GM12878 (cell line): ENCODE results near the gene TSHZ2. TPM values are rescaled to one million over a fixed set of nuclear protein-coding genes. Genes with fewer than 3 reads are reported as not detected.

Experiments
- ATAC-seq: fragments of 200-7000 bp; cut with Tn5 transposase; 3 replicates; pipeline ENCODE4 v1.9.1; 2020; ENCODE audit warnings: mild to moderate bottlenecking, moderate library complexity
- BruUV-seq: library from RNA; stranded (reverse); fragments of 400-500 nt; replicated peaks from 2 replicates; lab custom pipeline; 2021; lab: Mats Ljungman, UMichigan
- CTCF ChIA-PET: fragments of 300-600 bp; sonication (Branson Sonifier 250); formaldehyde crosslinking; extraction: SDS; loops from one replicate; lab custom pipeline; 2021; ENCODE audit warnings: inconsistent platforms; lab: Yijun Ruan, JAX
- POLR2A ChIA-PET: fragments of 350-600 bp; formaldehyde crosslinking; extraction: SDS; loops from one replicate; lab custom pipeline; 2021; ENCODE audit warnings: inconsistent platforms; lab: Charles Lee
- RAD21 ChIA-PET: fragments of 300-600 bp; sonication (Branson Sonifier 250); formaldehyde crosslinking; loops from one replicate; lab custom pipeline; 2023; ENCODE audit warnings: antibody characterized with exemption; ENCODE audit not compliant: unreplicated experiment; lab: Charles Lee
- SMC1A ChIA-PET: fragments of 300-600 bp; sonication (Branson Sonifier 250); formaldehyde crosslinking; loops from one replicate; lab custom pipeline; 2023; ENCODE audit not compliant: unreplicated experiment, uncharacterized antibody; lab: Charles Lee
- DNase-seq: peaks from one replicate; pipeline ENCODE4 v3.0.0-alpha.2; 2011; ENCODE audit warnings: low read depth, low spot score
- FAIRE-seq: peaks from 3 replicates; lab custom pipeline; 2011; peaks lifted over from hg19 to GRCh38; lab: Jason Lieb, UNC
- H2AFZ ChIP-seq: 2 replicates; pipeline ENCODE4 v1.6.0; 2011; ENCODE audit warnings: low read depth, low read length, control low read depth; ENCODE audit not compliant: control insufficient read depth
- H3K27ac ChIP-seq: 2 replicates; pipeline ENCODE4 v1.5.1; 2011; ENCODE audit warnings: control low read depth; ENCODE audit not compliant: control insufficient read depth, insufficient read depth
- H3K27me3 ChIP-seq, 2 experiments: replicated peaks in 1 of 2; 2 replicates each; pipeline versions ENCODE4 v1.6.0 to v1.6.1; 2011; ENCODE audit warnings: low read length in 1 of 2; ENCODE audit not compliant: control insufficient read depth in 2 of 2, insufficient read depth in 2 of 2
- H3K36me3 ChIP-seq, 2 experiments: 2 replicates each; pipeline ENCODE4 v1.5.1; 2011; ENCODE audit warnings: low read length in 1 of 2; ENCODE audit not compliant: control insufficient read depth in 2 of 2, insufficient read depth in 2 of 2
- H3K4me1 ChIP-seq: 2 replicates; pipeline ENCODE4 v1.6.1; 2011; ENCODE audit warnings: mild to moderate bottlenecking, low read length, moderate library complexity, mixed read lengths; ENCODE audit not compliant: control insufficient read depth, insufficient read depth
- H3K4me2 ChIP-seq: 2 replicates; pipeline ENCODE4 v1.6.0; 2011; ENCODE audit warnings: control low read depth; ENCODE audit not compliant: control insufficient read depth, insufficient read depth
- H3K4me3 ChIP-seq: fragments of 200-600 bp; sonication (generic); 2 replicates; pipeline ENCODE4 v1.5.1; 2016
- H3K79me2 ChIP-seq: 2 replicates; pipeline ENCODE4 v1.6.0; 2011; ENCODE audit warnings: low read length; ENCODE audit not compliant: control insufficient read depth, insufficient read depth
- H3K9ac ChIP-seq: 2 replicates; pipeline ENCODE4 v1.8.0; 2011; ENCODE audit warnings: low read length, control low read depth, mixed read lengths; ENCODE audit not compliant: control insufficient read depth, insufficient read depth
- H3K9me3 ChIP-seq: replicated peaks from 3 replicates; pipeline ENCODE4 v1.5.1; 2011; ENCODE audit warnings: mild to moderate bottlenecking, low read length; ENCODE audit not compliant: control insufficient read depth, insufficient read depth
- H4K20me1 ChIP-seq: 2 replicates; pipeline ENCODE4 v1.6.0; 2011; ENCODE audit not compliant: control insufficient read depth, insufficient read depth
- CHD1 ChIP-seq: IDR thresholded peaks from 2 replicates; pipeline ENCODE4 v1.6.1; 2012; ENCODE audit warnings: low read depth, low read length, improper control_type of control experiment
- NFXL1 ChIP-seq: fragments of 450-650 bp; IDR thresholded peaks from 2 replicates; pipeline ENCODE4 v1.6.1; 2017; ENCODE audit warnings: antibody characterized with exemption, mild to moderate bottlenecking, borderline replicate concordance
- NR2C2 ChIP-seq: IDR thresholded peaks from 2 replicates; pipeline ENCODE4 v1.6.1; 2011; ENCODE audit warnings: borderline replicate concordance, low read depth; ENCODE audit not compliant: control insufficient read depth, insufficient read length
- RAD21 ChIP-seq: IDR thresholded peaks from 2 replicates; pipeline ENCODE4 v1.6.1; 2011; ENCODE audit warnings: mild to moderate bottlenecking, low read depth, low read length, moderate library complexity; ENCODE audit not compliant: insufficient read depth
- SUZ12 ChIP-seq: fragments of 200-600 bp; sonication (generic); IDR thresholded peaks from one replicate; pipeline ENCODE4 v1.6.1; 2018; ENCODE audit warnings: antibody characterized with exemption, mild to moderate bottlenecking; ENCODE audit not compliant: unreplicated experiment
- WGBS: methylation state at CpG from one replicate; pipeline ENCODE4 v1.1.6; 2016; ENCODE audit warnings: low lambda C conversion rate; ENCODE audit not compliant: insufficient replicate concordance, insufficient coverage; ENCODE audit errors: missing lambda C conversion rate; 5-methylcytosine and 5-hydroxymethylcytosine counted together
- in situ Hi-C: fragments of 300-500 bp; cut with MboI; formaldehyde crosslinking; loops from 9 replicates; pipeline ENCODE4 v1.14.3; 2018; ENCODE audit warnings: mixed read lengths
- intact Hi-C: fragments of 100-400 bp; cut with micrococcal nuclease; formaldehyde crosslinking; loops from one replicate; pipeline ENCODE4 v1.14.2; 2022; ENCODE audit not compliant: unreplicated experiment
- polyA plus RNA-seq, 11 experiments: library from polyadenylated mRNA; depleted of rRNA in 4 of 11; unstranded in 6 of 11; stranded (reverse) in 5 of 11; fragments of >200 nt; fragmentation: Nextera tagmentation in 4 of 11; fragmentation: Illumina TruSeq in 1 of 11; extraction: Ambion mirVana in 4 of 11; extraction: Trizol in 1 of 11; gene quantifications; 1 replicate in 1 of 11; 2 replicates in 10 of 11; pipeline versions ENCODE4 v1.2.1 to v1.2.3, GENCODE V29; 2011 to 2016; ENCODE audit warnings: inconsistent platforms in 2 of 11, missing spikeins in 2 of 11, low read depth in 1 of 11
- total RNA-seq, 4 experiments: library from RNA; depleted of rRNA in 3 of 4; stranded (reverse); fragments of >200 nt in 3 of 4; fragmentation: Illumina TruSeq in 1 of 4; extraction: Trizol in 1 of 4; gene quantifications; 2 replicates each; pipeline versions ENCODE4 v1.2.1 to v1.2.3, GENCODE V29; 2013 to 2021
- TF ChIP-seq, protein P1 (sequence below): IDR thresholded peaks from 2 replicates; pipeline ENCODE4 v1.6.1; 2012; ENCODE audit warnings: mild to moderate bottlenecking, low read depth, low read length
- TF ChIP-seq, protein P2 (sequence below): IDR thresholded peaks from 2 replicates; pipeline ENCODE4 v1.6.1; 2012; ENCODE audit warnings: low read depth, low read length, improper control_type of control experiment
- TF ChIP-seq, protein P3 (sequence below): fragments of 150-350 bp; IDR thresholded peaks from 2 replicates; pipeline ENCODE4 v1.6.1; 2014; ENCODE audit warnings: mild to moderate bottlenecking, low read depth, low read length

TSHZ2 gene
- total and polyA plus RNA-seq, 10 of the 15 experiments (the other 5 are each of a cell fraction or from before 2014, with no cell fraction given), result 0.01 to 0.86 (median 0.13) TPM; not detected in 2

DNA sequence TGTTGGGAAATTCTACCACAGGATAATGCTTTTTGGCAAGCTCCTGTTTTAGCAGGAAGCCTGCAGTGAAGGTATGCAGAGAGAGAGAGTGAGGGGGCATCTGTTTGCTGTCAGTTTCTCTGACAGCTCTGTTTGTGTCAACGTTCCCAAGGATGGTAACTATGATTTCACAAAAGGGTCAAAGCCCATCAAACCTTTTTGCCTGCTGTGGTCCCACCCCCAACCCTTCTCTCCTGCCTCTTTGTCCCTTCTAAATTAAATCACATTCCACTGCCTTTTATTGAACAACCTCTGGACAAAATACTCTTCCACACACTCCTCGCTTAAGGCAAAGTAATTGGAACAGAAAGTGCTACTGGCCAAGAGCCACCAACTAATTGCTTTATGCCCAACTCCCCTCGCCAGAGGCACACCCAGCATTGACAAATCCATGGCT is 128.3 kb downstream of the TSHZ2 start (continued):
- TF ChIP-seq, protein P1, sequence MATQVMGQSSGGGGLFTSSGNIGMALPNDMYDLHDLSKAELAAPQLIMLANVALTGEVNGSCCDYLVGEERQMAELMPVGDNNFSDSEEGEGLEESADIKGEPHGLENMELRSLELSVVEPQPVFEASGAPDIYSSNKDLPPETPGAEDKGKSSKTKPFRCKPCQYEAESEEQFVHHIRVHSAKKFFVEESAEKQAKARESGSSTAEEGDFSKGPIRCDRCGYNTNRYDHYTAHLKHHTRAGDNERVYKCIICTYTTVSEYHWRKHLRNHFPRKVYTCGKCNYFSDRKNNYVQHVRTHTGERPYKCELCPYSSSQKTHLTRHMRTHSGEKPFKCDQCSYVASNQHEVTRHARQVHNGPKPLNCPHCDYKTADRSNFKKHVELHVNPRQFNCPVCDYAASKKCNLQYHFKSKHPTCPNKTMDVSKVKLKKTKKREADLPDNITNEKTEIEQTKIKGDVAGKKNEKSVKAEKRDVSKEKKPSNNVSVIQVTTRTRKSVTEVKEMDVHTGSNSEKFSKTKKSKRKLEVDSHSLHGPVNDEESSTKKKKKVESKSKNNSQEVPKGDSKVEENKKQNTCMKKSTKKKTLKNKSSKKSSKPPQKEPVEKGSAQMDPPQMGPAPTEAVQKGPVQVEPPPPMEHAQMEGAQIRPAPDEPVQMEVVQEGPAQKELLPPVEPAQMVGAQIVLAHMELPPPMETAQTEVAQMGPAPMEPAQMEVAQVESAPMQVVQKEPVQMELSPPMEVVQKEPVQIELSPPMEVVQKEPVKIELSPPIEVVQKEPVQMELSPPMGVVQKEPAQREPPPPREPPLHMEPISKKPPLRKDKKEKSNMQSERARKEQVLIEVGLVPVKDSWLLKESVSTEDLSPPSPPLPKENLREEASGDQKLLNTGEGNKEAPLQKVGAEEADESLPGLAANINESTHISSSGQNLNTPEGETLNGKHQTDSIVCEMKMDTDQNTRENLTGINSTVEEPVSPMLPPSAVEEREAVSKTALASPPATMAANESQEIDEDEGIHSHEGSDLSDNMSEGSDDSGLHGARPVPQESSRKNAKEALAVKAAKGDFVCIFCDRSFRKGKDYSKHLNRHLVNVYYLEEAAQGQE, result no peak
- TF ChIP-seq NFXL1, result no peak
- no peak for TF ChIP-seq SUZ12
- TF ChIP-seq CHD1, result no peak
- TF ChIP-seq, protein P2, sequence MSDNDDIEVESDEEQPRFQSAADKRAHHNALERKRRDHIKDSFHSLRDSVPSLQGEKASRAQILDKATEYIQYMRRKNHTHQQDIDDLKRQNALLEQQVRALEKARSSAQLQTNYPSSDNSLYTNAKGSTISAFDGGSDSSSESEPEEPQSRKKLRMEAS, result no peak

DNA sequence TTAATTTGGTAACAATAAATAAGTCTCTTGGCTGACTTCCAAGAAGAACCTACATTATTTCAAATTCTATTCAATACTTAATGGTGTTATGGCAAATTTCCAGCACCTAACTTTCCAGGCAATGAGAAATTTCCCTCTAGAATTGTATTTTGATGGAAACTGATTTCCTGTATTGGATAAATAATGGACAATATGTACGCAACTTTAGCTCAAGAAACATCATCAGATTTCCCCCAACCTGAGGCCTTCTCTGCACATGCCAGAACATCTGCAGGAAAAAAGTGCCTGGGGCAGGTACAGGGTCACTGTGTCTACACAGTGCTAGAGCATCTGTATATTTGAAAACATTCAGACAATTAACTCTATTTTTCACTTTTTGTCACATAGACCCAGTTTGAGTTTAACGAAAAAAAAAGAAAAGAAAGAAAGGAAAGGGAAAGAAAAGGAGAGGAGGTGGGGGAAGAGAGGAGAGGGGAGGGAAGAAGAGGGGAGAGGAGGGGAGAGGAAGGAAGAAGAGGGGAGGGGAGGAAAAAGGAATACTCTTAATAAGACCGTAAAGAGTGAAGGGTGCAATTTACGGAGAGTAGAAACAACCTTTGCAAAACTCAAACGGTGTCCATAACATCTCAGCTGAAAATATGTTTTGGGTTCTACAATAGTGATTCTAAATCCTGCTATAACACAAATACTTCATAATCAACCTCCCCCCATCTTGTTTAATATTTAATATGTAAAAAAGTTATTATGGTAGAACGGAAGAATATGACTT is 130.0 kb downstream of the TSHZ2 start:
- Histone ChIP-seq H4K20me1 (no peaks in the 10 kb centered on the region), H3K79me2 (no peaks in the 10 kb centered on the region), H3K27me3 (no peaks in the 10 kb centered on the region), H3K27ac (no peak overlapping the region), H3K4me2 (no peak overlapping the region), H3K4me3 (no peak overlapping the region), H2AFZ (no peak overlapping the region), H3K36me3 (no peaks in the 10 kb centered on the region), H3K9me3 (no peaks in the 10 kb centered on the region), H3K9ac (no peak overlapping the region), H3K4me1 (no peaks in the 10 kb centered on the region)
- no TSS peak for BruUV-seq
- in situ Hi-C loops, result no loop called here
- DNase-seq, result no peak
- ChIA-PET POLR2A (interaction anchor here (1.0 kb wide), 1 partner anchor 12 kb away, joined by 3 read pairs; no protein-coding TSS in a partner anchor), SMC1A (no interaction called here), RAD21 (no interaction called here), CTCF (no interaction called here)
- no peak for FAIRE-seq
- WGBS, result 63% methylated on average over 6 of the region's 6 CpGs
- no peak for ATAC-seq
- intact Hi-C loops, result no loop called here
- TF ChIP-seq, protein P3, sequence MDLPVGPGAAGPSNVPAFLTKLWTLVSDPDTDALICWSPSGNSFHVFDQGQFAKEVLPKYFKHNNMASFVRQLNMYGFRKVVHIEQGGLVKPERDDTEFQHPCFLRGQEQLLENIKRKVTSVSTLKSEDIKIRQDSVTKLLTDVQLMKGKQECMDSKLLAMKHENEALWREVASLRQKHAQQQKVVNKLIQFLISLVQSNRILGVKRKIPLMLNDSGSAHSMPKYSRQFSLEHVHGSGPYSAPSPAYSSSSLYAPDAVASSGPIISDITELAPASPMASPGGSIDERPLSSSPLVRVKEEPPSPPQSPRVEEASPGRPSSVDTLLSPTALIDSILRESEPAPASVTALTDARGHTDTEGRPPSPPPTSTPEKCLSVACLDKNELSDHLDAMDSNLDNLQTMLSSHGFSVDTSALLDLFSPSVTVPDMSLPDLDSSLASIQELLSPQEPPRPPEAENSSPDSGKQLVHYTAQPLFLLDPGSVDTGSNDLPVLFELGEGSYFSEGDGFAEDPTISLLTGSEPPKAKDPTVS, result no peak
- TF ChIP-seq RAD21, result no peak
- no peak for TF ChIP-seq NR2C2
